SU-DHL-6 (cell line): ENCODE results near the gene SH3PXD2A.

Experiments used
- H2AFZ ChIP-seq: fragments of 200-600 bp; sonication (generic); 2 replicates; pipeline ENCODE4 v1.6.1; 2014; ENCODE audit warnings: low read depth, mild to moderate bottlenecking, moderate library complexity, mixed read lengths, antibody characterized with exemption, low read length; ENCODE audit not compliant: severe bottlenecking
- H3F3A ChIP-seq: fragments of 200-600 bp; shearing (Covaris generic); 2 replicates; pipeline ENCODE4 v1.6.0; 2016; ENCODE audit warnings: antibody characterized with exemption, mild to moderate bottlenecking; ENCODE audit not compliant: insufficient read depth
- H3K27ac ChIP-seq: fragments of 200-600 bp; sonication (generic); 2 replicates; pipeline ENCODE4 v1.5.1; 2016; ENCODE audit warnings: low read depth, mild to moderate bottlenecking, low read length, moderate library complexity, mixed read lengths
- H3K27me3 ChIP-seq: fragments of 200-600 bp; sonication (generic), shearing (Covaris generic); 2 replicates; pipeline ENCODE4 v1.6.0; 2014; ENCODE audit warnings: mild to moderate bottlenecking, low read length
- H3K36me3 ChIP-seq: fragments of 200-600 bp; sonication (generic); 2 replicates; pipeline ENCODE4 v1.6.1; 2014; ENCODE audit warnings: mild to moderate bottlenecking, low read length, mixed read lengths
- H3K4me2 ChIP-seq: fragments of 300-600, 200-600 bp; shearing (Covaris generic), sonication (generic); 2 replicates; pipeline ENCODE4 v1.6.0; 2014; ENCODE audit warnings: low read length, low read depth, mild to moderate bottlenecking; ENCODE audit not compliant: poor library complexity, severe bottlenecking
- H3K4me3 ChIP-seq: fragments of 200-600 bp; sonication (generic); 2 replicates; pipeline ENCODE4 v1.5.1; 2014; ENCODE audit warnings: antibody characterized with exemption, low read length, mild to moderate bottlenecking, mixed read lengths; ENCODE audit not compliant: insufficient read depth, poor library complexity, severe bottlenecking
- H3K79me2 ChIP-seq: fragments of 200-600 bp; sonication (generic); 2 replicates; pipeline ENCODE4 v1.6.1; 2014; ENCODE audit warnings: mild to moderate bottlenecking, low read length, moderate library complexity; ENCODE audit not compliant: insufficient read depth
- H3K9ac ChIP-seq: fragments of 200-600 bp; sonication (generic); 2 replicates; pipeline ENCODE4 v1.7.0; 2014; ENCODE audit warnings: mild to moderate bottlenecking, low read length
- H3K9me2 ChIP-seq: fragments of 200-600 bp; sonication (generic); replicated peaks from 2 replicates; pipeline ENCODE4 v1.6.1; 2014; ENCODE audit warnings: low read length; ENCODE audit not compliant: insufficient read depth
- H3K9me3 ChIP-seq: fragments of 200-600 bp; sonication (generic); 2 replicates; pipeline ENCODE4 v1.6.1; 2014; ENCODE audit warnings: low read length, mixed read lengths; ENCODE audit not compliant: insufficient read depth
- H4K20me1 ChIP-seq: fragments of 200-600 bp; sonication (generic); 2 replicates; pipeline ENCODE4 v1.6.1; 2014; ENCODE audit warnings: low read depth, mild to moderate bottlenecking, antibody characterized with exemption, low read length, moderate library complexity, mixed read lengths
- CTCF ChIP-seq: fragments of 200-600 bp; sonication (generic); IDR thresholded peaks from one replicate; pipeline ENCODE4 v1.5.1; 2017; ENCODE audit warnings: antibody characterized with exemption, mild to moderate bottlenecking, low read length, moderate library complexity; ENCODE audit not compliant: insufficient read depth, poor library complexity, severe bottlenecking
- EZH2phosphoT487 ChIP-seq: fragments of 200-600 bp; sonication (generic), shearing (Covaris generic); conservative IDR thresholded peaks from 2 replicates; pipeline ENCODE4 v1.6.1; 2018; ENCODE audit warnings: mild to moderate bottlenecking, antibody characterized with exemption, low read length, moderate library complexity, mixed read lengths

The SH3PXD2A gene

GRCh38 chr10:103572347-103573204, 282.8 kb downstream of the SH3PXD2A start:
- Histone ChIP-seq H3K9ac (no peak overlapping the region), H3K27ac (no peak overlapping the region), H4K20me1 (no peaks in the 10 kb centered on the region), H3K27me3 (no peaks in the 10 kb centered on the region), H3K9me2 (no peaks in the 10 kb centered on the region), H3F3A (no peaks in the 10 kb centered on the region), H3K9me3 (no peaks in the 10 kb centered on the region), H2AFZ (no peak overlapping the region), H3K36me3 (no peaks in the 10 kb centered on the region), H3K4me3 (no peak overlapping the region), H3K4me2 (no peak overlapping the region), H3K79me2 (no peaks in the 10 kb centered on the region)
- TF ChIP-seq EZH2phosphoT487 (no peak), CTCF (no peak)

- Histone ChIP-seq H3F3A (no peaks in the 10 kb centered on the region), H3K27ac (no peak overlapping the region), H3K9ac (no peak overlapping the region), H3K4me2 (no peak overlapping the region), H4K20me1 (no peaks in the 10 kb centered on the region), H3K4me3 (no peak overlapping the region), H3K36me3 (no peaks in the 10 kb centered on the region), H2AFZ (no peak overlapping the region), H3K9me3 (no peaks in the 10 kb centered on the region), H3K9me2 (no peaks in the 10 kb centered on the region), H3K79me2 (no peaks in the 10 kb centered on the region), H3K27me3 (no peaks in the 10 kb centered on the region)
- TF ChIP-seq CTCF = no peak
- TF ChIP-seq EZH2phosphoT487 = no peak
Observed at GRCh38 chr10:103571656-103571975, 283.8 kb downstream of the SH3PXD2A start.

GRCh38 chr10:103570844-103571655, 284.3 kb downstream of the SH3PXD2A start:
- TF ChIP-seq EZH2phosphoT487 (no peak), CTCF (no peak)

More at GRCh38 chr10:103570844-103571655, 284.3 kb downstream of the SH3PXD2A start:
- Histone ChIP-seq H3K36me3 (no peaks in the 10 kb centered on the region), H3F3A (no peaks in the 10 kb centered on the region), H3K27me3 (no peaks in the 10 kb centered on the region), H3K9ac (no peak overlapping the region), H4K20me1 (no peaks in the 10 kb centered on the region), H2AFZ (no peak overlapping the region), H3K4me2 (no peak overlapping the region), H3K9me3 (no peaks in the 10 kb centered on the region), H3K27ac (no peak overlapping the region), H3K4me3 (no peak overlapping the region), H3K9me2 (no peaks in the 10 kb centered on the region), H3K79me2 (no peaks in the 10 kb centered on the region)
